Stimulated activated naive CD4-positive, alpha-beta T cell treated with Interleukin-2 at 50 U/mL for 16 hours (primary cell): ENCODE data around the gene MAP3K2.

Source experiments
- DNase-seq: peaks from one replicate; lab custom pipeline; 2025; lab: John Stamatoyannopoulos, UW

MAP3K2 gene

GRCh38 chr2:127387655-127388422 lies at the start of gene MAP3K2:
TSS of gene MAP3K2 (minus strand) at chr2:127387975. CDS start at chr2:127343129, 44,846 bp downstream.
- peak; percentile 85 for DNase-seq

GRCh38 chr2:127437056-127437455 lies 49.3 kb upstream of the MAP3K2 start:
- DNase-seq = no peak

- DNase-seq = no peak
Observed at GRCh38 chr2:127434515-127434914, 46.7 kb upstream of the MAP3K2 start.

- DNase-seq = no peak
Observed at GRCh38 chr2:127431408-127432023, 43.7 kb upstream of the MAP3K2 start.

- DNase-seq = no peak
Observed at GRCh38 chr2:127429844-127430425, 42.2 kb upstream of the MAP3K2 start.

GRCh38 chr2:127429291-127429690 lies 41.5 kb upstream of the MAP3K2 start:
- DNase-seq = no peak

- DNase-seq = no peak
Observed at GRCh38 chr2:127428815-127429109, 41.0 kb upstream of the MAP3K2 start.

GRCh38 chr2:127428057-127428814 lies 40.5 kb upstream of the MAP3K2 start:
- DNase-seq = no peak

- DNase-seq = no peak
Observed at GRCh38 chr2:127427376-127428056, 39.7 kb upstream of the MAP3K2 start.

- DNase-seq = no peak
Observed at GRCh38 chr2:127426501-127427354, 39.0 kb upstream of the MAP3K2 start.

- no peak for DNase-seq
Observed at GRCh38 chr2:127425540-127426490, 38.0 kb upstream of the MAP3K2 start.

GRCh38 chr2:127424598-127425520 lies 37.1 kb upstream of the MAP3K2 start:
- no peak for DNase-seq

- DNase-seq = no peak
Observed at GRCh38 chr2:127423880-127424279, 36.1 kb upstream of the MAP3K2 start.

- no peak for DNase-seq
Observed at GRCh38 chr2:127423478-127423843, 35.7 kb upstream of the MAP3K2 start.

GRCh38 chr2:127422559-127423477 lies 35.0 kb upstream of the MAP3K2 start:
- DNase-seq = no peak

- no peak for DNase-seq
Observed at GRCh38 chr2:127421871-127422558, 34.2 kb upstream of the MAP3K2 start.

- DNase-seq = no peak
Observed at GRCh38 chr2:127421116-127421800, 33.5 kb upstream of the MAP3K2 start.
